GM12891 (cell line): Measurements from ENCODE around the gene HAPSTR1.

Experiments
- POLR2A ChIP-seq: IDR thresholded peaks from 2 replicates; pipeline ENCODE4 v1.6.1; 2011; ENCODE audit warnings: low read depth, low read length, control low read depth
- POLR2AphosphoS5 ChIP-seq: IDR thresholded peaks from 2 replicates; pipeline ENCODE4 v1.6.1; 2011; ENCODE audit warnings: low read depth, low read length, control low read depth
- POU2F2 ChIP-seq: IDR thresholded peaks from 2 replicates; pipeline ENCODE4 v1.6.1; 2011; ENCODE audit warnings: low read depth, mild to moderate bottlenecking, control low read depth, low read length, moderate library complexity
- SPI1 ChIP-seq: IDR thresholded peaks from 2 replicates; pipeline ENCODE4 v1.6.1; 2011; ENCODE audit warnings: low read depth, low read length, control low read depth
- TAF1 ChIP-seq: IDR thresholded peaks from 2 replicates; pipeline ENCODE4 v1.6.1; 2011; ENCODE audit warnings: low read depth, low read length, control low read depth

DNA sequence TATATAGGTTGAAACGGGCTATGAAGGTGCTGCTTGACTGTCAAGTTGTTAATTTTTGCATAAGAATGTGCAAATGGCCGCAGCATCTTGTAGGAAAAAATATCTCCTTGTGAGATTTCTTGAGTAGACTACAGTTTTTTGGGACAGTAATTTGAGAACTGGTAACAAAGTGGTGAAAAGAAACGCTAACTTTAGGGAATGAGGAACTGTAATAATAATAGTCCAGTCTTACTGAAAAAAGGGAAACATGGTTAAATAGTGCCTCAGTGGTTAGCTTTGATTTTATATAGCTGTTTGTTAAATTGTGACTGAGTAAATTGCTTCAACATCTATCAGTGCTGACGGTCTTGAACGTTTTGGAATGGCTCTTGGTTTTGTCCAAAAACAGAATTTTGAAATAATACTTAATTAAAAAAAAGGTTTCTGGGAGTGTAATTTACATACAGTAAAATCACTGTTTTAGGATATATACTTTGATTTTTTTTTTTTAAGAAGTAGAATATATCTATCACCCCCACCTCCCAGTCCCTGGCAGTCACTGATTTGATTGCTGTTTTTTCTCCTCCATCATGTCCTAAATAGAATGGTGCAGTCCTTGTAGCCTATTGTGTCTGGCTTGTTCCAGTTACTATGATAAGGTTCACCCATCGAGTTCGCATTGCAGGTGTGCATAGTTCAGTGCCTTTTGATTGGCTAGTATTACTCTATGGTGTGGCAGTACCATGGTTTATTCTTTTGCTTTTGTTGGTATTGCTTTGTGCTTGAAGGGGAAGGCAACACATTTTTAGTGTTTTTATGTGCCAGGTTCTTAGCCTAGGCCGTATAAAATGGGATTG, 2.8 kb downstream of the HAPSTR1 start:
- TF ChIP-seq POLR2A (no peak), POLR2AphosphoS5 (no peak), TAF1 (no peak), SPI1 (no peak), POU2F2 (no peak)
